Measurements from ENCODE around the gene KCNE2. TPM values are rescaled to one million over a fixed set of nuclear protein-coding genes. Genes with fewer than 3 reads are reported as not detected.
"Not testable (repeated sequence)": the region's sequence is repeated elsewhere in the genome, so short reads cannot be mapped to it uniquely, and the experiment has no call there.

KCNE2 gene
- total RNA-seq, 1 experiment from 2014 or later, result 0.12 TPM

DNA sequence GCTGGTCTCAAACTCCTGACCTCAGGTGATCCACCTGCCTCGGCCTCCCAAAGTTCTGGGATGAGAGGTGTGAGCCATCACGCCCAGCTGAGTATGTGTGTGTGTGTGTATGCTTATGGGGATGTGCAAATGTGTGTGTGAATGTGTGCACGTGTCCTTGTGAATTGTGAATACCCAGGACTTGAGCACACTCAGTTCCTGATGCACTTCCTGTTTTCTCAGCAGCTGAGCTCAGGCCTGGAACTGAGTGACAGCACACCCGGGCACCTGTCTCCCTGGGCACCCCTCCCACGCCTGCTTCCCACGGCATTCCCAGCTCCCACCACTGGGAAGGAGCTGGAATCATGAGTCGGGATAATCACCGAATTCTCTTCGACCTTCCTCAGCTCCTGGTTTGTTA, 43.5 kb downstream of the KCNE2 start:
- H3K9me3 ChIP-seq (replicated peaks); DNase-seq; H3K36me3 ChIP-seq; H3K4me3 ChIP-seq; H3K4me1 ChIP-seq; H3K27me3 ChIP-seq; H3K27ac ChIP-seq: not testable (repeated sequence)

DNA sequence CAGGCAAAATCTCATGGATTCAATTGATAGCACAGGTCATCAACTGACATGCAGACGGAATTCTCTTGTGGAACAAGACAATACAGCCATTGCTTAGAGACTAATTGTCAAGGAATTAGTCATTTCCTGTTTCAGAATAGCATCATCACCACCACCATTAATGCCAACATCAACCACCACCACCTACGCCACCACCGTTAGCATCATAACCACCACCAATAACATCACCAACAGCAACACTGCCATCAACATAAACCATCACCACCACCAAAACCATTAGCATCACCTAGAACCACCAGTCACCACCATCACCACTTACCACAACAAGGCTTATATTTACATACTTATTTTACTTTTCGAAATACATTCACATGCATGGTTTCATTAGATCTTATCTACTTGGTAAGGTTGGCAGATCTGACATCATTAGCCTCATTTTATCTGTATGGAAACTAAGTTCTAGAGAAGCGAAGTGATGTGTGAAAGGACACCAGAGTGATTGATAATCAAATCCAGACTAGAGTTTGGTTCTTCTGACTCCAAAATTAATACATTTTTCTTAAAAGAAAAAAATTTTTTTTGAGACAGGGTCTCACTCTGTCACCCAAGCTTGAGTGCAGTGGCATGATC, 53.8 kb downstream of the KCNE2 start:
- H3K4me3 ChIP-seq; DNase-seq; H3K9me3 ChIP-seq (replicated peaks); H3K4me1 ChIP-seq; H3K27me3 ChIP-seq; H3K27ac ChIP-seq; H3K36me3 ChIP-seq: not testable (repeated sequence)

Other genes starting within 250 kb of the KCNE2 start
- 15.5 and 36.8 TPM in 2 replicates for gene SMIM11, start 11.5 kb downstream of the KCNE2 start, total RNA-seq (2014; rRNA removed; shearing (Covaris generic))
- not detected in 2 replicates for gene SMIM34, start 59.9 kb downstream of the KCNE2 start, total RNA-seq (2014; rRNA removed; shearing (Covaris generic))
- gene KCNE1, start 148.2 kb downstream of the KCNE2 start, total RNA-seq (2014; rRNA removed; shearing (Covaris generic)), result 0.06 and 0.13 TPM in 2 replicates